Measurements from ENCODE around the gene CREG1.
"Not testable (repeated sequence)": the region's sequence is repeated elsewhere in the genome, so short reads cannot be mapped to it uniquely, and the experiment has no call there.

CREG1 gene

DNA sequence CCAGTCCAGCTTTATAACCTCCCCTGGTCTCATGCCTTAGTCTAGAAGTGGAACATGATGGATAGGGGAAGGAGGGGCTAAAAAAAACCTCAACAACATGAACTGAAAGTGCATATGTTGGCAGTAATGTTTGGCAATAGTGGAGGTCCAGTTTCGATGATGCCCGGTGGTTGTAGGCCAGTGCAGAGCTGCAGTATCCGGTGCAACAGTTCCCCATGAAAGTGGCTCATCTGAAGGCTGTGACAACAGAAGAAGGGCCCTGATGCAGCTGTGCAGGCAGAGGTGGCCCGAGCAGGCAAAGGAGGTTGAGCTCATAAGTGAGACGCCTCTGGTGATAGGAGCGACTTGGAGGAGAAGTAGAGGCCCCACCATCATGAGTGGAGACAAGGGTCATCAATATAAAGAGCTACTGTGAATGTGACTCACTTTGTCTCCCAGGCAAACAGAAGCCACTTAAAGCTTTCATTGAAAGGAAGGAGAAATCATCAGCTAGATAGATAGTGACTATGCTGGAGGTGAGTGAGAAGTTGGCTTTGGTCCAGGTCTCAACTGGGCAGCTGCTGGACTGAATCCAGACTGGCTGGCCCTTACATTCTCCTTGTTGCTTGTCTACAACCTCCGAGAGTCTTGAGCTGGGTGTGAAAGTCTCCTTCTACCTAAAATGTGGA, 10.2 kb upstream of the CREG1 start:
- Histone ChIP-seq H2BK120ac (ENCODE audit: low read depth, low read length) (no peak overlapping the region), H3K79me2 (ENCODE audit: control insufficient read depth, insufficient read depth, low read length) (no peaks in the 10 kb centered on the region), H3K27me3 (ENCODE audit: insufficient read depth, low read length, poor library complexity) (no peaks in the 10 kb centered on the region), H3K56ac (ENCODE audit: low read length) (no peak overlapping the region), H2BK15ac (replicated peaks; ENCODE audit: low read depth) (no peak overlapping the region), H3K36me3 (ENCODE audit: control insufficient read depth, insufficient read depth, low read length) (no peaks in the 10 kb centered on the region), H3K9ac (ENCODE audit: low read length) (no peak overlapping the region), H4K8ac (ENCODE audit: low read depth, low read length) (no peak overlapping the region), H2BK5ac (ENCODE audit: low read length) (no peak overlapping the region), H3K4ac (ENCODE audit: low read depth, low read length) (no peak overlapping the region), H3K27ac (ENCODE audit: low read depth, low read length) (no peak overlapping the region), H2AK5ac (ENCODE audit: low read length) (no peak overlapping the region), H3K4me2 (ENCODE audit: low read length) (no peak overlapping the region), H3K18ac (ENCODE audit: low read length) (no peak overlapping the region), H3K23ac (ENCODE audit: low read length) (no peak overlapping the region), H3K4me3 (ENCODE audit: low read length) (no peak overlapping the region), H3K4me1 (ENCODE audit: control insufficient read depth, low read depth, low read length) (no peaks in the 10 kb centered on the region), H3K79me1 (ENCODE audit: low read length) (no peaks in the 10 kb centered on the region), H4K5ac (ENCODE audit: low read length) (no peak overlapping the region)
- no peak for DNase-seq
- no CpG with 5 or more reads among the region's 7 CpGs for WGBS (ENCODE audit: extremely low coverage, insufficient coverage, low lambda C conversion rate)

GRCh38 chr1:167562702-167563101, 9.1 kb upstream of the CREG1 start:
- Histone ChIP-seq H3K79me2 (ENCODE audit: control insufficient read depth, insufficient read depth, low read length) (no peaks in the 10 kb centered on the region), H4K8ac (ENCODE audit: low read depth, low read length) (no peak overlapping the region), H2BK15ac (replicated peaks; ENCODE audit: low read depth) (no peak overlapping the region), H2AK5ac (ENCODE audit: low read length) (no peak overlapping the region), H3K27me3 (ENCODE audit: insufficient read depth, low read length, poor library complexity) (no peaks in the 10 kb centered on the region), H3K79me1 (ENCODE audit: low read length) (no peaks in the 10 kb centered on the region), H3K23ac (ENCODE audit: low read length) (no peak overlapping the region), H2BK5ac (ENCODE audit: low read length) (no peak overlapping the region), H3K4me3 (ENCODE audit: low read length) (no peak overlapping the region), H3K9ac (ENCODE audit: low read length) (no peak overlapping the region), H3K4ac (ENCODE audit: low read depth, low read length) (no peak overlapping the region), H3K27ac (ENCODE audit: low read depth, low read length) (no peak overlapping the region), H3K18ac (ENCODE audit: low read length) (no peak overlapping the region), H3K56ac (ENCODE audit: low read length) (no peak overlapping the region), H3K4me1 (ENCODE audit: control insufficient read depth, low read depth, low read length) (no peaks in the 10 kb centered on the region), H3K4me2 (ENCODE audit: low read length) (no peak overlapping the region), H2BK120ac (ENCODE audit: low read depth, low read length) (no peak overlapping the region), H4K5ac (ENCODE audit: low read length) (no peak overlapping the region), H3K36me3 (ENCODE audit: control insufficient read depth, insufficient read depth, low read length) (no peaks in the 10 kb centered on the region)
- no peak for DNase-seq
- no CpG with 5 or more reads among the region's 1 CpG for WGBS (ENCODE audit: extremely low coverage, insufficient coverage, low lambda C conversion rate)

DNA sequence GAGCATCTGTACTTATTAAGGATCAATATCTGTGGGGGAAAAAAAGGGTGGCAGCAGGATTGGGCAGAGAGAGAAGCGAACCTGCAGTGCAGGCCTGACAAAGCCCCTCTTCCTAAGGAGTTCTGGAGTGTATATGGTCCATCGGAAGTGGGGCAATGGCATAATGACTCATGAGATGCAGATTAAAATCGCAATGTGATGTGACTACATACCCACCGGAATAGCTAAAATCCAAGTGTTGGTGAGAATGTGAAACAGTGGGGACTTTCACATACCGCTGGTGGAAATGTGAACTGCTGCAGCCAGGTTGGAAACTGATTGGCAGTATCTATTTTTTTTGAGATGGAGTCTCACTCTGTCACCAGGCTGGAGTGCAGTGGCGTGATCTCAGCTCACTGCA, 8.2 kb upstream of the CREG1 start:
- Histone ChIP-seq H3K79me2 (ENCODE audit: control insufficient read depth, insufficient read depth, low read length) (no peaks in the 10 kb centered on the region), H2BK5ac (ENCODE audit: low read length) (no peak overlapping the region), H3K4me2 (ENCODE audit: low read length) (no peak overlapping the region), H2BK15ac (replicated peaks; ENCODE audit: low read depth) (no peak overlapping the region), H3K27ac (ENCODE audit: low read depth, low read length) (no peak overlapping the region), H3K27me3 (ENCODE audit: insufficient read depth, low read length, poor library complexity) (no peaks in the 10 kb centered on the region), H3K4me1 (ENCODE audit: control insufficient read depth, low read depth, low read length) (no peaks in the 10 kb centered on the region), H3K36me3 (ENCODE audit: control insufficient read depth, insufficient read depth, low read length) (no peaks in the 10 kb centered on the region), H2BK120ac (ENCODE audit: low read depth, low read length) (no peak overlapping the region), H3K79me1 (ENCODE audit: low read length) (no peaks in the 10 kb centered on the region), H2AK5ac (ENCODE audit: low read length) (no peak overlapping the region), H3K18ac (ENCODE audit: low read length) (no peak overlapping the region), H4K8ac (ENCODE audit: low read depth, low read length) (no peak overlapping the region), H3K4me3 (ENCODE audit: low read length) (no peak overlapping the region), H4K5ac (ENCODE audit: low read length) (no peak overlapping the region), H3K4ac (ENCODE audit: low read depth, low read length) (no peak overlapping the region), H3K23ac (ENCODE audit: low read length) (no peak overlapping the region), H3K9ac (ENCODE audit: low read length) (no peak overlapping the region), H3K56ac (ENCODE audit: low read length) (no peak overlapping the region)
- DNase-seq = no peak
- no CpG with 5 or more reads among the region's 6 CpGs for WGBS (ENCODE audit: extremely low coverage, insufficient coverage, low lambda C conversion rate)

DNA sequence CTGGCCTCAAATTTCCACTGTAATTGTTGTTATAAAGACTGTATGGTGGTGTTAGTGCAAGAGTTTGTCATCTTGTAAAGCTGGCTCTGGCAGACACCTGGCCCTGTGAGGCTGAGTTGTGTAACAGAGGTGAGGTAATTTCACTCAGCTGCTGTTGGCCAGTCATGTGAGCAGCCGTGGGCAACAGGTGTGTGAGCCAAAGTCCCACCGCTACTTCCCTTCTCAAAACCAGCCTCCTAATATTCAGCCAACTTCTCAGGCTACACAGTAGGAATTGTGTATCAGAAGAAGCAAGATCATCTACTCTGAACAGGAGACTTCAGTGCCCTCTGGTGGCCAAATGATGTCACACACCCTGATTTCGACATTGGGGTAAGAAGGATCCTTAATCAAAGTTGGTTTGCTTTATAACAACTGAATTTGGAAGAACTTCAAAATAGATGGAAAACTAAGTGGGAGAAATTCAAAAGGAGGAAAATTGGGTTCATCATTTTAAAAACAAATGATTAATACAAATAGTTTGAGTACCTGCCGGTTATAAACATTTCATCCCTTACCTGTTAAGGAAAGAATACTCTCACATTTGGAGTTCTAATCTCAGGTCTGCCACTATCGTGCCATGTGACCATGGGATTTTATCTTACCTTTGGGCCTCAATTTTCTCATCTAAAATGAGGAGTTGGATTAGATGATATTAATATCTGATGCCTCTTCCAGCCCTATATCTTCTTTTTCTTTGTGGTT, 2.6 kb upstream of the CREG1 start:
- no peak overlapping the region for H3K27ac ChIP-seq (ENCODE audit: low read depth, low read length)
- H4K8ac ChIP-seq (ENCODE audit: low read depth, low read length) = no peak overlapping the region
- H3K18ac ChIP-seq (ENCODE audit: low read length) = no peak overlapping the region
- H2BK5ac ChIP-seq (ENCODE audit: low read length) = no peak overlapping the region
- H3K4ac ChIP-seq (ENCODE audit: low read depth, low read length) = no peak overlapping the region
- H3K79me1 ChIP-seq (ENCODE audit: low read length) = peaks cover 1% of the 10 kb centered on the region
- H2BK120ac ChIP-seq (ENCODE audit: low read depth, low read length) = no peak overlapping the region
- H3K4me1 ChIP-seq (ENCODE audit: control insufficient read depth, low read depth, low read length) = no peaks in the 10 kb centered on the region
- H3K27me3 ChIP-seq (ENCODE audit: insufficient read depth, low read length, poor library complexity) = no peaks in the 10 kb centered on the region
- H3K9ac ChIP-seq (ENCODE audit: low read length) = no peak overlapping the region
- H3K79me2 ChIP-seq (ENCODE audit: control insufficient read depth, insufficient read depth, low read length) = no peaks in the 10 kb centered on the region
- no peak overlapping the region for H3K4me2 ChIP-seq (ENCODE audit: low read length)
- DNase-seq = peak; percentile 84
- H2BK15ac ChIP-seq (replicated peaks; ENCODE audit: low read depth) = no peak overlapping the region
- no peak overlapping the region for H3K4me3 ChIP-seq (ENCODE audit: low read length)
- no peak overlapping the region for H4K5ac ChIP-seq (ENCODE audit: low read length)
- H3K36me3 ChIP-seq (ENCODE audit: control insufficient read depth, insufficient read depth, low read length) = no peaks in the 10 kb centered on the region
- WGBS (ENCODE audit: extremely low coverage, insufficient coverage, low lambda C conversion rate) = no CpG with 5 or more reads among the region's 5 CpGs
- H3K23ac ChIP-seq (ENCODE audit: low read length) = no peak overlapping the region
- H3K56ac ChIP-seq (ENCODE audit: low read length) = peak overlapping the region; percentile 65
- H2AK5ac ChIP-seq (ENCODE audit: low read length) = no peak overlapping the region

DNA sequence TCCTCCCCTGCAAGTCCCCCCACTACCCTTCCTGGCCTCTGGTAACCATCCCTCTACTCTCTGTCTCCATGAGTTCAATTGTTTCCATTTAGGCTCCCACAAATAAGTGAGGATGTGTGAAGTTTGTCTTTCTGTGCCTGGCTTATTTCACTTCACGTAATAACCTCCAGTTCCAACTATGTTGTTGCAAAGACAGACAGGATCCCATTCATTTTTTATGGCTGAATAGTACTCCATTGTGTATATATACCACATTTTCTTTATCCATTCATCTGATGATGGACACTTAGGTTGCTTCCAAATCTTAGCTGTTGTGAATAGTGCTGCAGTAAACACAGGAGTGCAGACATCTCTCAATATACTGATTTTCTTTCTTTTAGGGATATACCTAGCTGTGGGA, 1.5 kb upstream of the CREG1 start:
- not testable (repeated sequence) for H3K4me2 ChIP-seq (ENCODE audit: low read length); H3K36me3 ChIP-seq (ENCODE audit: control insufficient read depth, insufficient read depth, low read length); H3K27ac ChIP-seq (ENCODE audit: low read depth, low read length); H2AK5ac ChIP-seq (ENCODE audit: low read length); H2BK5ac ChIP-seq (ENCODE audit: low read length); DNase-seq; H3K18ac ChIP-seq (ENCODE audit: low read length); H3K27me3 ChIP-seq (ENCODE audit: insufficient read depth, low read length, poor library complexity); H4K8ac ChIP-seq (ENCODE audit: low read depth, low read length); H4K5ac ChIP-seq (ENCODE audit: low read length); H3K79me2 ChIP-seq (ENCODE audit: control insufficient read depth, insufficient read depth, low read length); H2BK15ac ChIP-seq (replicated peaks; ENCODE audit: low read depth); H2BK120ac ChIP-seq (ENCODE audit: low read depth, low read length); H3K56ac ChIP-seq (ENCODE audit: low read length); H3K79me1 ChIP-seq (ENCODE audit: low read length); H3K23ac ChIP-seq (ENCODE audit: low read length); H3K4me1 ChIP-seq (ENCODE audit: control insufficient read depth, low read depth, low read length); H3K4me3 ChIP-seq (ENCODE audit: low read length); H3K4ac ChIP-seq (ENCODE audit: low read depth, low read length); H3K9ac ChIP-seq (ENCODE audit: low read length)
- no CpG with 5 or more reads among the region's 1 CpG for WGBS (ENCODE audit: extremely low coverage, insufficient coverage, low lambda C conversion rate)
